Caco-2 (cell line): ENCODE results near the gene NTN5. TPM values are rescaled to one million over a fixed set of nuclear protein-coding genes. Genes with fewer than 3 reads are reported as not detected.
A peak's percentile ranks its signal among the peaks of the same experiment; 100 is the strongest.
"Not testable (repeated sequence)": the region's sequence is repeated elsewhere in the genome, so short reads cannot be mapped to it uniquely, and the experiment has no call there.

Source experiments
- BruUV-seq: library from RNA; stranded (reverse); fragments of 400-500 nt; replicated peaks from 2 replicates; lab custom pipeline; 2021; lab: Mats Ljungman, UMichigan
- CTCF ChIA-PET: fragments of 300-600 bp; sonication (Branson Sonifier 250); formaldehyde crosslinking; loops from one replicate; lab custom pipeline; 2022; ENCODE audit warnings: antibody characterized with exemption; lab: Charles Lee
- POLR2A ChIA-PET: fragments of 300-600 bp; sonication (Branson Sonifier 250); formaldehyde crosslinking; loops from one replicate; lab custom pipeline; 2022; ENCODE audit warnings: antibody characterized with exemption; lab: Charles Lee
- DNase-seq, 2 experiments: peaks; one replicate each; pipeline versions ENCODE4 v3.0.0 to v3.0.0-alpha.2; 2020 to 2022
- H3K27me3 ChIP-seq: replicated peaks from 2 replicates; pipeline ENCODE4 v1.6.0; 2011; ENCODE audit warnings: low read length; ENCODE audit not compliant: control insufficient read depth, insufficient read depth
- H3K36me3 ChIP-seq: 2 replicates; pipeline ENCODE4 v1.5.1; 2011; ENCODE audit warnings: low read length; ENCODE audit not compliant: control insufficient read depth, insufficient read depth
- H3K4me1 ChIP-seq: fragments of 250-450 bp; sonication (Bioruptor Pico); 2 replicates; pipeline ENCODE4 v1.5.1; 2020; ENCODE audit warnings: mild to moderate bottlenecking
- H3K4me3 ChIP-seq: 2 replicates; pipeline ENCODE4 v1.5.1; 2011; ENCODE audit warnings: low read depth, mild to moderate bottlenecking, control low read depth, low read length
- H3K9me3 ChIP-seq: fragments of 250-450 bp; sonication (Bioruptor Pico); 2 replicates; pipeline ENCODE4 v1.5.1; 2020; ENCODE audit warnings: mild to moderate bottlenecking, moderate library complexity
- H3K27ac Mint-ChIP-seq: one replicate; pipeline ENCODE4 v1.8.0; 2022; ENCODE audit warnings: mixed read lengths; ENCODE audit not compliant: unreplicated experiment
- H3K27me3 Mint-ChIP-seq: one replicate; pipeline ENCODE4 v1.8.0; 2022; ENCODE audit warnings: mixed read lengths; ENCODE audit not compliant: insufficient read depth, unreplicated experiment
- H3K36me3 Mint-ChIP-seq: one replicate; pipeline ENCODE4 v1.8.0; 2022; ENCODE audit warnings: mild to moderate bottlenecking, mixed read lengths; ENCODE audit not compliant: insufficient read depth, unreplicated experiment
- H3K4me1 Mint-ChIP-seq: one replicate; pipeline ENCODE4 v1.8.0; 2022; ENCODE audit warnings: low read depth, mixed read lengths; ENCODE audit not compliant: unreplicated experiment
- H3K4me3 Mint-ChIP-seq: one replicate; pipeline ENCODE4 v1.8.0; 2022; ENCODE audit warnings: mild to moderate bottlenecking, moderate library complexity, mixed read lengths; ENCODE audit not compliant: unreplicated experiment
- H3K9me3 Mint-ChIP-seq: one replicate; pipeline ENCODE4 v1.8.0; 2022; ENCODE audit warnings: mixed read lengths; ENCODE audit not compliant: unreplicated experiment
- CTCF ChIP-seq, 2 experiments: fragments of 200-600 bp in 1 of 2; IDR thresholded peaks; 1 replicate in 1 of 2; 2 replicates in 1 of 2; pipeline versions ENCODE4 v1.5.1 to v1.8.0; 2011 to 2022; ENCODE audit warnings: antibody characterized with exemption in 1 of 2, control low read depth in 1 of 2, inconsistent platforms in 1 of 2, low read depth in 1 of 2, low read length in 1 of 2, mild to moderate bottlenecking in 1 of 2, moderate library complexity in 1 of 2; ENCODE audit not compliant: insufficient read depth in 1 of 2, severe bottlenecking in 1 of 2, unreplicated experiment in 1 of 2
- intact Hi-C: fragments of 100-400 bp; cut with micrococcal nuclease; formaldehyde crosslinking; loops from one replicate; pipeline ENCODE4 v1.10.0; 2022; ENCODE audit not compliant: unreplicated experiment
- total RNA-seq: library from RNA; stranded (reverse); gene quantifications from 2 replicates; pipeline ENCODE4 v1.2.3, GENCODE V29; 2022

NTN5 gene
- total RNA-seq, 1 experiment from 2014 or later = 0.34 TPM

- peaks cover 7% of the 10 kb centered on the region for H3K4me1 Mint-ChIP-seq
- no TSS peak for BruUV-seq
- no peak for TF ChIP-seq CTCF (IDR thresholded peaks at IDR 0.05; ENCODE audit: insufficient read depth in 1 of 2, low read depth in 1 of 2, low read length in 1 of 2, severe bottlenecking in 1 of 2, unreplicated experiment in 1 of 2)
- intact Hi-C loops = no loop called here
- H3K36me3 ChIP-seq = no peaks in the 10 kb centered on the region
- ChIA-PET POLR2A (interaction anchor here (0.6 kb wide), 2 partner anchors 61 to 92 kb away, joined by 5 to 7 read pairs; no protein-coding TSS in a partner anchor), CTCF (no interaction called here)
- H3K36me3 Mint-ChIP-seq = peaks cover 11% of the 10 kb centered on the region
- no peak for DNase-seq
- H3K4me3 Mint-ChIP-seq = no peak overlapping the region
- no peak overlapping the region for H3K27ac Mint-ChIP-seq
- no peaks in the 10 kb centered on the region for H3K9me3 ChIP-seq
- H3K9me3 Mint-ChIP-seq = no peaks in the 10 kb centered on the region
- no peak overlapping the region for H3K4me3 ChIP-seq
- H3K4me1 ChIP-seq = peaks cover 17% of the 10 kb centered on the region
- H3K27me3 ChIP-seq = no peaks in the 10 kb centered on the region
- no peaks in the 10 kb centered on the region for H3K27me3 Mint-ChIP-seq
These were observed 25.2 kb upstream of the NTN5 start for GRCh38 chr19:48698046-48698445.

GRCh38 chr19:48696353-48697010, 23.7 kb upstream of the NTN5 start:
- peak in 1 of 2 experiments; percentile 38 for DNase-seq
- Mint-ChIP-seq H3K9me3 (no peaks in the 10 kb centered on the region), H3K36me3 (peaks cover 11% of the 10 kb centered on the region), H3K4me1 (peaks cover 7% of the 10 kb centered on the region), H3K4me3 (peak overlapping the region; percentile 99), H3K27ac (peak overlapping the region; percentile 90), H3K27me3 (no peaks in the 10 kb centered on the region)
- TF ChIP-seq CTCF (IDR thresholded peaks at IDR 0.05; ENCODE audit: insufficient read depth in 1 of 2, low read depth in 1 of 2, low read length in 1 of 2, severe bottlenecking in 1 of 2, unreplicated experiment in 1 of 2) = no peak
- ChIA-PET CTCF (interaction anchor here (0.6 to 2.3 kb wide), 10 partner anchors 12 to 274 kb away, joined by 3 to 21 read pairs (median 4); partner anchors contain the start of gene CA11), POLR2A (interaction anchor here (0.6 to 2.1 kb wide), 7 partner anchors 16 to 237 kb away, joined by 3 to 24 read pairs (median 9); partner anchors contain the start of genes DHDH and PPP1R15A)
- Histone ChIP-seq H3K4me1 (peaks cover 17% of the 10 kb centered on the region), H3K4me3 (peak overlapping the region; percentile 72), H3K9me3 (no peaks in the 10 kb centered on the region), H3K27me3 (no peaks in the 10 kb centered on the region), H3K36me3 (no peaks in the 10 kb centered on the region)
- BruUV-seq = TSS peak; percentile 51
- intact Hi-C loops = loop anchor here (1.0 kb wide), 2 partner anchors 21 to 42 kb away; no protein-coding TSS in a partner anchor

GRCh38 chr19:48695743-48696352, 23.0 kb upstream of the NTN5 start, which contains the start of gene FUT2:
FUT2 (plus strand) TSS chr19:48695971; CDS start chr19:48702957, 6,986 bp downstream.
- H3K4me1 ChIP-seq = peaks cover 17% of the 10 kb centered on the region
- intact Hi-C loops = loop anchor here (1.0 kb wide), 3 partner anchors 18 to 42 kb away; no protein-coding TSS in a partner anchor
- H3K4me3 Mint-ChIP-seq = peak within 1 kb of the TSS; percentile 99
- BruUV-seq = no TSS peak
- peaks cover 9% of the 10 kb centered on the region for H3K36me3 Mint-ChIP-seq
- ChIA-PET POLR2A (interaction anchor here (0.5 to 2.1 kb wide), 6 partner anchors 9 to 176 kb away, joined by 3 to 12 read pairs (median 8); partner anchors contain the start of gene PPP1R15A), CTCF (interaction anchor here (0.6 to 2.3 kb wide), 9 partner anchors 11 to 281 kb away, joined by 3 to 21 read pairs (median 7); partner anchors contain the start of gene CA11)
- peaks cover 7% of the 10 kb centered on the region for H3K4me1 Mint-ChIP-seq
- TF ChIP-seq CTCF (IDR thresholded peaks at IDR 0.05; ENCODE audit: insufficient read depth in 1 of 2, low read depth in 1 of 2, low read length in 1 of 2, severe bottlenecking in 1 of 2, unreplicated experiment in 1 of 2) = no peak
- no peaks in the 10 kb centered on the region for H3K9me3 Mint-ChIP-seq
- peak; percentile 88 to 91 for DNase-seq
- peak within 1 kb of the TSS; percentile 72 for H3K4me3 ChIP-seq
- peak within 1 kb of the TSS; percentile 90 for H3K27ac Mint-ChIP-seq
- H3K36me3 ChIP-seq = no peaks in the 10 kb centered on the region
- no peaks in the 10 kb centered on the region for H3K27me3 Mint-ChIP-seq
- H3K27me3 ChIP-seq = no peaks in the 10 kb centered on the region
- H3K9me3 ChIP-seq = no peaks in the 10 kb centered on the region

- POLR2A ChIA-PET, H3K9me3 ChIP-seq, H3K36me3 Mint-ChIP-seq, BruUV-seq, H3K4me3 Mint-ChIP-seq, H3K4me1 Mint-ChIP-seq, H3K27me3 Mint-ChIP-seq, intact Hi-C loops, H3K27ac Mint-ChIP-seq, H3K27me3 ChIP-seq, DNase-seq, H3K4me3 ChIP-seq, H3K36me3 ChIP-seq, H3K9me3 Mint-ChIP-seq: not testable (repeated sequence)
- CTCF ChIA-PET = interaction anchor here (1.4 kb wide), 1 partner anchor 48 kb away, joined by 5 read pairs; the partner anchor contains the start of gene CA11
- H3K4me1 ChIP-seq = peaks cover 17% of the 10 kb centered on the region
These were observed 20.8 kb upstream of the NTN5 start for GRCh38 chr19:48693629-48694028.
